H1 (cell line): Measurements from ENCODE around the gene CCNK. TPM values are rescaled to one million over a fixed set of nuclear protein-coding genes. Genes with fewer than 3 reads are reported as not detected.

Experiments used
- ASH2L ChIP-seq: fragments of 200-600, 300-600 bp; sonication (generic); IDR thresholded peaks from one replicate; pipeline ENCODE4 v1.7.1; 2017; ENCODE audit warnings: low read length
- ATF2 ChIP-seq: IDR thresholded peaks from 2 replicates; pipeline ENCODE4 v1.6.1; 2012; ENCODE audit warnings: low read length, inconsistent platforms
- ATF3 ChIP-seq: IDR thresholded peaks from 2 replicates; pipeline ENCODE4 v1.6.1; 2011; ENCODE audit warnings: low read depth, mild to moderate bottlenecking, low read length; ENCODE audit not compliant: insufficient read depth
- CBX8 ChIP-seq: fragments of 300-800, 300-1000 bp; sonication (generic); IDR thresholded peaks from 2 replicates; pipeline ENCODE4 v1.7.1; 2016; ENCODE audit warnings: low read depth, low read length, borderline replicate concordance
- CHD1 ChIP-seq: IDR thresholded peaks from 2 replicates; pipeline ENCODE4 v1.6.1; 2012; ENCODE audit warnings: low read depth, low read length, improper control_type of control experiment
- CHD7 ChIP-seq: fragments of 300-600 bp; sonication (generic); IDR thresholded peaks from 2 replicates; pipeline ENCODE4 v1.7.1; 2012; ENCODE audit warnings: low read length, moderate library complexity, mild to moderate bottlenecking, inconsistent platforms; ENCODE audit not compliant: insufficient replicate concordance
- KDM5A ChIP-seq: fragments of 200-600 bp; IDR thresholded peaks from 2 replicates; pipeline ENCODE4 v1.7.1; 2012; ENCODE audit warnings: mild to moderate bottlenecking, low read length, inconsistent platforms, mixed read lengths
- TAF7 ChIP-seq: optimal IDR thresholded peaks from 2 replicates; pipeline ENCODE3; 2011; ENCODE audit warnings: low read depth, mild to moderate bottlenecking, inconsistent platforms, low read length, moderate library complexity, borderline replicate concordance
- polyA plus RNA-seq, 7 experiments: library from polyadenylated mRNA; depleted of rRNA in 3 of 7; stranded (reverse) in 5 of 7; unstranded in 2 of 7; fragments of >200 nt in 5 of 7; fragments of 200-250 nt in 2 of 7; gene quantifications; 1 replicate in 5 of 7; 2 replicates in 1 of 7; 4 replicates in 1 of 7; pipeline versions ENCODE4 v1.2.1 to v1.2.3, GENCODE V29; 2011 to 2013; ENCODE audit warnings: missing spikeins in 2 of 7, mixed read lengths in 2 of 7
- total RNA-seq: library from RNA; stranded (reverse); fragmentation: NEBNext Ultra II Directional; extraction: Animal tissue kit (Norgen Biotek cat#: 25700); gene quantifications from 2 replicates; pipeline ENCODE4 v1.2.1, GENCODE V29; 2021

The CCNK gene
- total and polyA plus RNA-seq, 2 of the 8 experiments (the other 6 are each of a cell fraction or from before 2014, with no cell fraction given): 10.7 to 82.7 TPM

- TF ChIP-seq CHD7: no peak
- TF ChIP-seq ATF2: no peak
- TF ChIP-seq TAF7: no peak
- TF ChIP-seq ATF3: no peak
- TF ChIP-seq ASH2L: no peak
- no peak for TF ChIP-seq CHD1
- no peak for TF ChIP-seq CBX8
- TF ChIP-seq KDM5A: no peak
- TF ChIP-seq, all 59 proteins: peak for 0
These were observed 16.1 kb downstream of the CCNK start (continued) for GRCh38 chr14:99497341-99497740.
